ENCODE data around the gene PPIL1. TPM values are rescaled to one million over a fixed set of nuclear protein-coding genes. Genes with fewer than 3 reads are reported as not detected.

The PPIL1 gene
- polyA plus RNA-seq, 1 experiment, result 23.4 TPM

- H3K4me3 ChIP-seq (ENCODE audit: low read depth, low read length), result no peak overlapping the region
- no peak for TF ChIP-seq CTCF (IDR thresholded peaks at IDR 0.05; ENCODE audit: insufficient read depth, low read depth, low read length)
- no peaks in the 10 kb centered on the region for H3K36me3 ChIP-seq (ENCODE audit: control insufficient read depth, insufficient read depth, low read length)
- ChIA-PET POLR2A (no interaction called here), CTCF (interaction anchor here (0.7 to 7.4 kb wide), 16 partner anchors 10 to 326 kb away, joined by 3 to 85 read pairs (median 5); partner anchors contain the start of genes MTCH1 and PPIL1)
- no peak for DNase-seq (ENCODE audit: low read depth)
- H3K27me3 ChIP-seq (ENCODE audit: control insufficient read depth, insufficient read depth, low read length), result no peaks in the 10 kb centered on the region
Observed at GRCh38 chr6:36884610-36885009, 10.0 kb upstream of the PPIL1 start.

GRCh38 chr6:36875250-36875633 is 639 bp upstream of the PPIL1 start:
- no peaks in the 10 kb centered on the region for H3K36me3 ChIP-seq (ENCODE audit: control insufficient read depth, insufficient read depth, low read length)
- no peak for TF ChIP-seq CTCF (IDR thresholded peaks at IDR 0.05; ENCODE audit: insufficient read depth, low read depth, low read length)
- H3K4me3 ChIP-seq (ENCODE audit: low read depth, low read length), result peak overlapping the region; percentile 55
- no peaks in the 10 kb centered on the region for H3K27me3 ChIP-seq (ENCODE audit: control insufficient read depth, insufficient read depth, low read length)
- DNase-seq (ENCODE audit: low read depth), result no peak
- ChIA-PET POLR2A (interaction anchor here (0.6 to 1.1 kb wide), 2 partner anchors 24 to 111 kb away, joined by 3 read pairs; partner anchors contain the start of gene MTCH1), CTCF (interaction anchor here (0.6 to 5.0 kb wide), 15 partner anchors 8 to 260 kb away, joined by 3 to 40 read pairs (median 4); partner anchors contain the start of gene C6orf89)

GRCh38 chr6:36873612-36874442 is 776 bp downstream of the PPIL1 start:
- 0 out of 2 replicates have a peak, but pooled peaks have one; percentile 19 for TF ChIP-seq CTCF (IDR thresholded peaks at IDR 0.05; ENCODE audit: insufficient read depth, low read depth, low read length)
- CTCF ChIA-PET, result interaction anchor here (1.1 to 5.0 kb wide), 12 partner anchors 9 to 259 kb away, joined by 3 to 40 read pairs (median 4); partner anchors contain the start of gene C6orf89
- POLR2A ChIA-PET, result no interaction called here
- Histone ChIP-seq H3K27me3 (ENCODE audit: control insufficient read depth, insufficient read depth, low read length) (no peaks in the 10 kb centered on the region), H3K4me3 (ENCODE audit: low read depth, low read length) (peak overlapping the region; percentile 55), H3K36me3 (ENCODE audit: control insufficient read depth, insufficient read depth, low read length) (no peaks in the 10 kb centered on the region)
- DNase-seq (ENCODE audit: low read depth), result no peak

GRCh38 chr6:36873115-36873514 is 1.5 kb downstream of the PPIL1 start:
- ChIA-PET POLR2A (interaction anchor here (0.6 kb wide), 1 partner anchor 38 kb away, joined by 3 read pairs; no protein-coding TSS in a partner anchor), CTCF (interaction anchor here (0.7 to 5.0 kb wide), 7 partner anchors 9 to 145 kb away, joined by 3 to 40 read pairs (median 20); partner anchors contain the start of gene C6orf89)
- no peak for TF ChIP-seq CTCF (IDR thresholded peaks at IDR 0.05; ENCODE audit: insufficient read depth, low read depth, low read length)
- H3K27me3 ChIP-seq (ENCODE audit: control insufficient read depth, insufficient read depth, low read length), result no peaks in the 10 kb centered on the region
- H3K4me3 ChIP-seq (ENCODE audit: low read depth, low read length), result no peak overlapping the region
- no peaks in the 10 kb centered on the region for H3K36me3 ChIP-seq (ENCODE audit: control insufficient read depth, insufficient read depth, low read length)
- no peak for DNase-seq (ENCODE audit: low read depth)

GRCh38 chr6:36871686-36872085 is 2.9 kb downstream of the PPIL1 start:
- TF ChIP-seq CTCF (IDR thresholded peaks at IDR 0.05; ENCODE audit: insufficient read depth, low read depth, low read length), result no peak
- CTCF ChIA-PET, result interaction anchor here (1.3 kb wide), 1 partner anchor 105 kb away, joined by 3 read pairs; no protein-coding TSS in a partner anchor
- POLR2A ChIA-PET, result no interaction called here
- Histone ChIP-seq H3K27me3 (ENCODE audit: control insufficient read depth, insufficient read depth, low read length) (no peaks in the 10 kb centered on the region), H3K36me3 (ENCODE audit: control insufficient read depth, insufficient read depth, low read length) (no peaks in the 10 kb centered on the region), H3K4me3 (ENCODE audit: low read depth, low read length) (no peak overlapping the region)
- DNase-seq (ENCODE audit: low read depth), result no peak

Data from BJ (cell line).